ENCODE results near the gene PIANP.

DNA sequence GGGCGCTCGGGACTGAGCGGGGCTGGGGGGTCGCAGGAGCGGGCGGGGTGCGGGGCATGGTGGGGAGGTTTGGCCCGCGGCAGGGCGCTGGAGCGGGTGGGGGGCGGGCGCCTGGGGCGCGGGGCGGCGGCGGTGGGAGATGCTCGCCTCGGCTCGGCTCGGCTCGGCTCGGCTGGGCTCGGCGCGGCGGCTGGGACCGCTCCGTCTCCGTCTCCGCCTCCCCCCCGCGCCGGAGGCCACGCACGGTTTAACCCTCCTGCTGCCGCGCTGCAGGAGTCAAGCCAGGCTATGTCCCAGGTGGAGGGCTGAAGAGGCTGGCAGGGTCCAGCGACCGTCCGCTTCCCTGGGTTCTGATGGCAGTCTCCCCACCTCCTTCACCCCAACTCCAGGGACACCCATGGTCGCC is at the start of gene PIANP:
- TF ChIP-seq, protein P1, sequence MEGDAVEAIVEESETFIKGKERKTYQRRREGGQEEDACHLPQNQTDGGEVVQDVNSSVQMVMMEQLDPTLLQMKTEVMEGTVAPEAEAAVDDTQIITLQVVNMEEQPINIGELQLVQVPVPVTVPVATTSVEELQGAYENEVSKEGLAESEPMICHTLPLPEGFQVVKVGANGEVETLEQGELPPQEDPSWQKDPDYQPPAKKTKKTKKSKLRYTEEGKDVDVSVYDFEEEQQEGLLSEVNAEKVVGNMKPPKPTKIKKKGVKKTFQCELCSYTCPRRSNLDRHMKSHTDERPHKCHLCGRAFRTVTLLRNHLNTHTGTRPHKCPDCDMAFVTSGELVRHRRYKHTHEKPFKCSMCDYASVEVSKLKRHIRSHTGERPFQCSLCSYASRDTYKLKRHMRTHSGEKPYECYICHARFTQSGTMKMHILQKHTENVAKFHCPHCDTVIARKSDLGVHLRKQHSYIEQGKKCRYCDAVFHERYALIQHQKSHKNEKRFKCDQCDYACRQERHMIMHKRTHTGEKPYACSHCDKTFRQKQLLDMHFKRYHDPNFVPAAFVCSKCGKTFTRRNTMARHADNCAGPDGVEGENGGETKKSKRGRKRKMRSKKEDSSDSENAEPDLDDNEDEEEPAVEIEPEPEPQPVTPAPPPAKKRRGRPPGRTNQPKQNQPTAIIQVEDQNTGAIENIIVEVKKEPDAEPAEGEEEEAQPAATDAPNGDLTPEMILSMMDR (IDR thresholded peaks at IDR 0.05; ENCODE audit: low read depth, low read length, poor library complexity, severe bottlenecking): no peak
- TF ChIP-seq EZH2phosphoT487 (IDR thresholded peaks at IDR 0.05; ENCODE audit: borderline replicate concordance, low read length): no peak
